GM18507 (cell line): Measurements from ENCODE around the gene CLEC18A.

Source experiments
- DNase-seq: peaks from one replicate; pipeline ENCODE4 v3.0.0; 2011; ENCODE audit warnings: low read depth; ENCODE audit not compliant: insufficient read length; ENCODE audit errors: extremely low spot score
- FAIRE-seq: peaks from 2 replicates; lab custom pipeline; 2011; peaks lifted over from hg19 to GRCh38; lab: Jason Lieb, UNC

The CLEC18A gene

DNA sequence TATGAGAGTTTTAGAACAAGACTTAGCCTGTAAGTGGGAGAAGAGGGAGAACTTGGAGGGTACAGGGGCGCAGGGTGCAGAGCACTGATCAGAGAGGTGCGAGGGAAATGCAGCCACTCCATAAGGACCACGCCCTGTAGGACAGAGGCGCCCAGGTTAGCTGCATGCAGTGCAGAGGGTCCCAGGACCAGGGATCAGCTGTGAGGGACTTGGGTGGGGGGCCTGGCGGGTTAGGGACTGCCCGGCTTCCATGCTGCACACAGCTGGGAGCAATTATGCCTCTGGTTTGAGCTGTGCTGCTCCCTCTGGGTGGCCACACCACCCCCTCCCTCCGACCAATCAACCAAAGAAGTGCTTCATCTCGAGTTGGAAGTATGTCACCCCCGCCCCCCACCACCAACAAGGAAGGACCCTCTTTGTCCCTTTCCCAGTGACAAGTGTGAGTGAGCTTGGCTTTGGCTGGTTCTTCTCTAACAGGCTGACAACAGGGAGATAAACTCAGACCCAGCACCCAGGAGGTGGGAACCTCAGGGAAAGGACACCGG is 22.2 kb upstream of the CLEC18A start:
- FAIRE-seq = no peak
- DNase-seq = no peak

DNA sequence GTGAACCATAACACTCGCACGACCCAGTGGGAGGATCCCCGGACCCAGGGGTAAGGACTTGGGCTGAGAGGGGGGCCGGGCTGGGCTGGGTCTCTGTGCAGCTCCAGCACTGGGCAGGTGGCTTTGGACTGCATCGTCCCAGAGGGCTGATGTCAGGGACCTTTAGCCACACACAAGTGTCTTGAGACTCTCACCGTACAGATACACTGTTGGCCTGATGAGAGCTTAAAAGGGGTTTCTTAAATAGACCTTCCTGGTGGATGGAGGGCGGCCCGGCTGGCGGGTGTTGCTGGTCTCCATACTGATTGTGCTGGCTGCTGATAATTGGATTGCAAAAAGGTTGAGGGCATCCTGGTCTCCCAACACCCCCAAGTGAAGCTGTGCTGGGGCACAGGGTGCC is 21.7 kb upstream of the CLEC18A start:
- DNase-seq (no peak), FAIRE-seq (no peak)

DNA sequence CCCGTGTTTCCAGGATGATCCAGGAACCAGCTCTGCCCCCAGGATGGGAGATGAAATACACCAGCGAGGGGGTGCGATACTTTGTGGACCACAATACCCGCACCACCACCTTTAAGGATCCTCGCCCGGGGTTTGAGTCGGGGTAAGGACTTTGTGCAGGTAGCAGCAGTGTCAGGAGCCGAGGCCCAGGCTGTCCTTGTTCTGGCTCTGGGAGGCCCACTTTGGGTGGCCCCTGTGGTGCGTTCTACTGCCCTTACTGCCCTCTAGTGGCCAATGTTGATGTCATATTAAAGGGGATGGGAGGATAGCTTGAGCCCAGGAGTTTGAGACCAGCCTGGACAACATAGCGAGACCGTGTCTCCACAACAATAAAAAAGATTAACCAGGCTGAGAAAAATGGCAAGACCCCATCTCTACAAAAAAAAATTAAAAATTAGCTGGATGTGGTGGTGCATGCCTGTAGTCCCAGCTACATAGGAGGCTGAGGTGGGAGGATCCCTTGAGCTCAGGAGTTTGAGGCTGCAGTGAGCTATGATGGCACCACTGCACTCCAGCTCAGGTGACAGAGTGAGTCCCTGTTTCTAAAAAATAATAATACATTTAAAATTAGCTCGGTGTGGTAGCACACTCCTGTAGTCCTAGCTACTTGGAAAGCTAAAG is 20.9 kb upstream of the CLEC18A start:
- DNase-seq (peak; percentile 59), FAIRE-seq (peak; percentile 79)

DNA sequence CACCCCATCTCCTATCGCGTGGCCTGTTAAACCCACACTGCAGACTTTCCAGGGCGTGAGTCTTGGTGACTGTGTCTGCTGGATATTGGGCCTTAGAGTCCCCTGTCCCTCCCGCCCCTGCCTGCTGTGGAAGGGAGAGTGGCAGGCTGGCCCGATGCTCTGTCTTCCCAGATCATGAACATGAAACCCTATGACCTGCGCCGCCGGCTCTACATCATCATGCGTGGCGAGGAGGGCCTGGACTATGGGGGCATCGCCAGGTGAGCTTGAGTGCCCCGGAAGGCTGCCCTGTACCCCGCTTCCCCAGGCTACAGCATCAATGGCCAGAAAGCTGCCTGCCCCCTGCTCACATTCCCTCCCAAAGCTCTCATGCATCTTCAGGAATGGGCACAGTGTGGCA is 19.5 kb upstream of the CLEC18A start:
- DNase-seq (no peak), FAIRE-seq (no peak)

DNA sequence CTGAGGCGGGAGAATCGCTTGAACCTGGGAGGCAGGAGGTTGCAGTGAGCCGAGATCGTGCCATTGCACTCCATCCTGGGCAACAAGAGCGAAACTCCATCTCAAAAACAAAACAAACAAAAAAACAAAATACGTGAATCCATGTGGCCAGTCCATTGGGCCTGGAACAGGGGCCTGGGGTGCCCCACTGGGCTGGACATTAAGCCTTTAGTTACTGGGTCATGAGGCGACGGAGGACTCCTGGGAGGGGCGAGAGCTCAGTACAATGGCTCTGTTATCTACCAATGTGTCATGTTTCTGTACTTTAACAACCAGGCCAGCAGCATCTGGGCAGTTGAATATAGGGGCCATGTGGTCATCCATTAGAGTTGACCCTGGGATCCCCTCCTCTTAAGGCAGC is 18.9 kb upstream of the CLEC18A start:
- DNase-seq (no peak), FAIRE-seq (no peak)

DNA sequence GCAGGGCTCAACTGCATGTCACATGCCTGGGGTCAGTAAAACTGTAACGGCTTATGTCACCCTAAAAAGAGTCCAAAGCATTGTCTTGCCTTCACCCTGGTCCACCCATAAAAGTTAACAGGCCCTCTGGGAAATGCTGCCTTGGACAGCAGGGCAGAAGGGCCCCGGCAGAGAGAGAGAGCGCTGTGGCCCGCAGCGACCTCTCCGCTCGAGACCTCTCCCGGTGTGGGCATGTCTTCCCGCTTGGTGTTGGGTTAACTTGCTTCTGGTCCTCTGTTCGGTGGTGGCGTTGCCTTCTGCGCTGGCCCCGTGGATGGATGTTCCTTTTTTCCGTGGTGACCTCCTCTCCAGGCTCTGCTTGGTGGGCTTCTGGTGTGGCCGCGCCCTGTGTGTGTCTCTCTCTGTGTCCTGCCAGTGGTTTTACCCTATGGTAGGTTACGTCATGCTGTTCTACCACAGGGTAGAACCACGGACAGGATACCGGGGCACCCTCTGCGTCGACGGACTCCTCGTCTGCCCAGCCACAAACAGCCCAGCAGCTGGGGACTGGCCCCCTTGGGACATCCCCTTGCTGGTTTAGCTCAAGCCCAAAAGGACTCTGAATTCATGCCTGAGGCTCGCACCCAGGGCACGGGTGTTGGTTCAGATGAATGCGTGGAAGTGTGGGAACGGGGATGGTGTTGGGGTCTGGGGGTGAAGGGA is 18.3 kb upstream of the CLEC18A start:
- no peak for DNase-seq
- no peak for FAIRE-seq

DNA sequence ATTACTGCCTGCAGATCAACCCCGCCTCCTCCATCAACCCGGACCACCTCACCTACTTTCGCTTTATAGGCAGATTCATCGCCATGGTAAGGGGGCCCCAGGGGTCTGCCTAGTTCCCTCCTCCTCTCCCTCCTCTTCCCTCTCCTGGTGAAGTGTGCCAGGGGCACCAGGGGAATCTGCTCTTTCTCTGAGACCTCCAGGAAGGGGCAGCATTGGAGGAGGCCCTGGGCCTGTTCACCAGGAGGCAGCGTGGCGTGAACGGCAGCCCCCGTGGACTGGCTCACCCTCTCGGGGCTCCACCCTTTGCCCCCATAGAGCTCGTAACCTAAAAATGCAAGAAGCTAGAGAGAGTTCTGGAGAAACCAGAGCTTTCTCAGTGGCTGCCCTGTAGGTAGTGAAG is 17.1 kb upstream of the CLEC18A start:
- DNase-seq = no peak
- no peak for FAIRE-seq

DNA sequence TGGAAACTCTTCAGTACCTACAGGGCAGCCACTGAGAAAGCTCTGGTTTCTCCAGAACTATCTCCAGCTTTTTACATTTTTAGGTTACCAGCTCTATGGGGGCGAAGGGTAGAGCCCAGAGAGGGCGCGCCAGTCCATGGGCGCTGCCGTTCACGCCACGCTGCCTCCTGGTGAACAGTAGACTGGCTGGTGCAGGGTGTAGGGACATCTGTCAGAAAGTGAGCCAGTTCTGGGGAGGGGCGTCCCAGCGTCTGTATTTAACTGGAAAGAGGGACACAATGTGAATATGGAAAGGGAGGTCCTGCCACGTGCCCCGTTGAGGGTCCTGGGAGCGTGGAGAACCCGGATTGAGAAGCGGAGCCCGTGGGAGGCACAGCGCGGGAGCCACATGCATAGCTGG is 16.4 kb upstream of the CLEC18A start:
- FAIRE-seq = no peak

DNA sequence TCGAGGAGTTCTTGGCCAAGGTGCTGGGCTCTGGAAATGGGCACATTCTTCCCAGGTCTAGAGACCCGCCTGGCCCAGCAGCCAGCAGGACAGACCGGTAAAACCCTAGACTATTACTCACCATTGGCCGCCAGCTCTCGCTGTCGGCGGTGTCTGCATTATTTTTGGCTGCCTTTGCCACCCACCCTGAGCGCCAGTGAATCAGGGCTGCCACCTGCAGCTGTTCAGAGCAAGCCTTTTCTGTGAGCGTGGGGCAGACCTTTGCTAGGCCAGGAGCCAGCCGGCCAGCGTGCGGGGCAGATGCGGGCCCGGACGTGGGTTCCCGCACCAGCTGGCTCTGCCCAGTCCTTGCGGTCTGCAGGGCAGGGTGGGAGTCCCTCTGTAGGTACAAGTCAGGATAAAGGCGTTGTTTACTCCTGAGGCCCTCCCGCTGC is 15.8 kb upstream of the CLEC18A start:
- DNase-seq (no peak), FAIRE-seq (no peak)

More for the DNA sequence above, 16.4 kb upstream of the CLEC18A start:
- no peak for DNase-seq

DNA sequence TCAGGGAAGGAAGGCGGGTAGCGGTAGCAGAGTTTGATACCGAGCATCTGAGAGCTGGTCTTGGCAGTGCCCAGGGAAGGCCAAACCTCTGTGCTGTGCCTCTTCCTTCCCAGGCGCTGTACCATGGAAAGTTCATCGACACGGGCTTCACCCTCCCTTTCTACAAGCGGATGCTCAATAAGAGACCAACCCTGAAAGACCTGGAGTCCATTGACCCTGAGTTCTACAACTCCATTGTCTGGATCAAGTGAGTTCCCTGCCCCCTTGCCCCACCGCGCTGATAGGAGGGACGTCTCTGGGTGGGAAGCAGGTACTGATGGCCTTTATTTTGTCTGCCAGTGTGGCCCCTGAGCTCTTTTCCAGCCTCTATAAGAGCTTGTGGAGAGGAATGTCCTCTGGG is 15.4 kb upstream of the CLEC18A start:
- FAIRE-seq (no peak), DNase-seq (no peak)

DNA sequence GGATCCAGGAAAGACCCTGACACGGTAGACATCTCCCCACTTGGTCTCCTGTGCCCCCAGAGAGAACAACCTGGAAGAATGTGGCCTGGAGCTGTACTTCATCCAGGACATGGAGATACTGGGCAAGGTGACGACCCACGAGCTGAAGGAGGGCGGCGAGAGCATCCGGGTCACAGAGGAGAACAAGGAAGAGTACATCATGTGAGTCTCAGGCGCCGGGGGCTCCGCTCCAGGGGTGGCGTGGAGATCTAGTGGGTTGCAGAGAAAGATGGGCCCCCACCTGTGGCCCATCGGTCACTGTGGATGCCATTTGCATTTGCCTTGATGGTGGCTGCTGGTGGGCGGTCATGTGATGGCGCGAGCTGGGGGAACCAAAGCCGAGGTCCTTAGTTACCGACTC is 14.9 kb upstream of the CLEC18A start:
- no peak for DNase-seq
- FAIRE-seq = no peak

DNA sequence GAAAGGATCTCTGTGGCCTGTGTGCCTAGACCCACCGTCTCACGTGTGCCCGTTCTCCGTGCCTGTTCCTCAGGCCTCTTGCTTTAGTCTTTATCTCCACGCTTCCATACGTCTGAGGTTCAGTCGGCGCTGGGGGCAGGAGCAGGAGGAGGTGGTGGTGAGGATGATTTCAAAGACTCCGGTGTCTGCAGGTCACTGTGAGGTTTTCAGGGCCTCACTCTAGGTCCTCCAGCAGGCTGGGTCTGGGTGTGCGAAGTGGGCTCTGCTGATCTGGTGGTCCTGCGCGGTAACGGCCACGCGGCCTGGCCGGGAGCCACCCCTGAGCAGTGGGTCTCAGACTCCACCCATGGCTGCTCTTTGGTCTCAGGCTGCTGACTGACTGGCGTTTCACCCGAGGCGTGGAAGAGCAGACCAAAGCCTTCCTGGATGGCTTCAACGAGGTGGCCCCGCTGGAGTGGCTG is 14.4 kb upstream of the CLEC18A start:
- DNase-seq = no peak
- no peak for FAIRE-seq

DNA sequence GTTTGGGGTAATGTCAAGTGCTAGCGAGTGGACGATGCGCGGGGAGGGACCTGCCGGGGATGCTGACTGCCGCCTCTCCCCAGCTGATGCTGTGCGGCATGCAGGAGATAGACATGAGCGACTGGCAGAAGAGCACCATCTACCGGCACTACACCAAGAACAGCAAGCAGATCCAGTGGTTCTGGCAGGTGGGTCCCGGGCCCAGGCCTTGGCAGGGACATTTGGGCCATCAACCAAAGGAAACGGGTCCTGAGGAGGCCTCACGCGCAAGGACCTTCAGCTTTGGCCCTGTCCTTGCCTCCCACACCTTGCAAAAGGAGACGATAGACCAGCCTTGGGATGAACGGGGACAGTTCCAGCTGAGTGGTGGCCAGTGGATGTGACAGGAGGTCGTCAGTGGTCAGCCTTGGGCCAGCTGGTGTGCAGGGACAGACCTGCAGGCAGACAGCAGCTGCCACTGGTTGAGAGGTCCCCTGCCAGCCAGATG is 13.6 kb upstream of the CLEC18A start:
- DNase-seq = no peak

DNA sequence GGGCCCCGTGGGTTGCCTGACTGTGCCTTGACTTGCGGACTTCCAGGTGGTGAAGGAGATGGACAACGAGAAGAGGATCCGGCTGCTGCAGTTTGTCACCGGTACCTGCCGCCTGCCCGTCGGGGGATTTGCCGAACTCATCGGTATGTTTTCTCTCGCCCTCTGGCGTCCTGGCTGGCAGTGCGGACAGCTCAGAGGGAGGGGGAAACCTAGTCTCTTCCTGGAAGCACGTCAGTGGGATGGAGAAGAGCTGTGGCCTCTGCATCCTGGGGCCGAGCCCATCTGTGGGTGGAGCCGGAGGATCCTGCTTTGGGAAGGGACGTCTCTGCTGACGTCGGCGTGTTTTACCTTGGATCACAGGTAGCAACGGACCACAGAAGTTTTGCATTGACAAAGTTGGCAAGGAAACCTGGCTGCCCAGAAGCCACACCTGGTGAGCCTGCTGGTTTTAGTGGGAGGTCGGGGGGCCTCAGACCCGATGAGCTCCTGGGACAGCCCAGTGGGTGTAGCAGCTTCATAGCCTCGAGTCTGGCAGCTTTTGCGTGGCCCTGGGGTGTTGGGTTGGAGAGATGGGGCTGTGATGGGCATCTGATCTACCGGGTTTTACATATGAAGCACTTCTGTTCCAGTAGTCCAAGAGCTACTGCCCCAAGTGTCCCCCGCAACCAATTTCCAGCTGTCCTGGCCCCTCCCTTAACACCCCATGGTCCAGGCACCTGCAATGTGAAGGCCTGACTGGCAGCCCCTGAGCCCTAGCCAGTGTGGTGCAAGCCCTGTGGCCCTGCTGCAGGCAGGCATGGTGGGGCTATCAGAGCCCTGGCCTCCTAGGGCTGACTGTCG is 11.9 kb upstream of the CLEC18A start:
- FAIRE-seq (no peak), DNase-seq (no peak)

More for the DNA sequence above, 13.6 kb upstream of the CLEC18A start:
- no peak for FAIRE-seq

DNA sequence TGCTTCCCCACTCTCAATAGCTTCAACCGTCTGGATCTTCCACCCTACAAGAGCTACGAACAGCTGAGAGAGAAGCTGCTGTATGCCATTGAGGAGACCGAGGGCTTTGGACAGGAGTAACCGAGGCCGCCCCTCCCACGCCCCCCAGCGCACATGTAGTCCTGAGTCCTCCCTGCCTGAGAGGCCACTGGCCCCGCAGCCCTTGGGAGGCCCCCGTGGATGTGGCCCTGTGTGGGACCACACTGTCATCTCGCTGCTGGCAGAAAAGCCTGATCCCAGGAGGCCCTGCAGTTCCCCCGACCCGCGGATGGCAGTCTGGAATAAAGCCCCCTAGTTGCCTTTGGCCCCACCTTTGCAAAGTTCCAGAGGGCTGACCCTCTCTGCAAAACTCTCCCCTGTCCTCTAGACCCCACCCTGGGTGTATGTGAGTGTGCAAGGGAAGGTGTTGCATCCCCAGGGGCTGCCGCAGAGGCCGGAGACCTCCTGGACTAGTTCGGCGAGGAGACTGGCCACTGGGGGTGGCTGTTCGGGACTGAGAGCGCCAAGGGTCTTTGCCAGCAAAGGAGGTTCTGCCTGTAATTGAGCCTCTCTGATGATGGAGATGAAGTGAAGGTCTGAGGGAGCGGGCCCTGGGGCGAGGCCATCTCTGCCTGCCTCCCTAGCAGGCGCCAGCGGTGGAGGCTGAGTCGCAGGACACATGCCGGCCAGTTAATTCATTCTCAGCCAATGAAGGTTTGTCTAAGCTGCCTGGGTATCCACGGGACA is 11.1 kb upstream of the CLEC18A start:
- DNase-seq (no peak), FAIRE-seq (no peak)

DNA sequence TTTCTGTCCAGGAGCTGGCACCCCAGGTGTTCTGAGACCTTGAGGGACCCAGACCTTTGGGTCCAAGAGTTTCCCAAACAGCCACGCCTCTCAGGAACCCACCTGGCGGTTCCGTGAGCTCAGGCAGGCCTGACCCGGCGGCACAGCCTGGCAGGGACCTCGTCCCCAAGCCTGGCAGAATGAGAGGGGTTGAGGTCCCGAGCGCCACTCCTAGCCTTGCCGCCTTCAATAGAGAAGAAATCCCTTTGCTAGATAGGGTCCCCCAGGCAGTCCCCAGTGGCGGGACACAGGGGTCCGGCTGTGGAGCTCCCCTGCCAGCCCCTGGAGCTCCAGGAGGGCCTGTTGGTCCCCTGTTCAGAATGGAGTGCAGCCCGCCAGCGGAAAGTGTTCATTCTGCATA is 10.5 kb upstream of the CLEC18A start:
- FAIRE-seq (no peak), DNase-seq (no peak)

DNA sequence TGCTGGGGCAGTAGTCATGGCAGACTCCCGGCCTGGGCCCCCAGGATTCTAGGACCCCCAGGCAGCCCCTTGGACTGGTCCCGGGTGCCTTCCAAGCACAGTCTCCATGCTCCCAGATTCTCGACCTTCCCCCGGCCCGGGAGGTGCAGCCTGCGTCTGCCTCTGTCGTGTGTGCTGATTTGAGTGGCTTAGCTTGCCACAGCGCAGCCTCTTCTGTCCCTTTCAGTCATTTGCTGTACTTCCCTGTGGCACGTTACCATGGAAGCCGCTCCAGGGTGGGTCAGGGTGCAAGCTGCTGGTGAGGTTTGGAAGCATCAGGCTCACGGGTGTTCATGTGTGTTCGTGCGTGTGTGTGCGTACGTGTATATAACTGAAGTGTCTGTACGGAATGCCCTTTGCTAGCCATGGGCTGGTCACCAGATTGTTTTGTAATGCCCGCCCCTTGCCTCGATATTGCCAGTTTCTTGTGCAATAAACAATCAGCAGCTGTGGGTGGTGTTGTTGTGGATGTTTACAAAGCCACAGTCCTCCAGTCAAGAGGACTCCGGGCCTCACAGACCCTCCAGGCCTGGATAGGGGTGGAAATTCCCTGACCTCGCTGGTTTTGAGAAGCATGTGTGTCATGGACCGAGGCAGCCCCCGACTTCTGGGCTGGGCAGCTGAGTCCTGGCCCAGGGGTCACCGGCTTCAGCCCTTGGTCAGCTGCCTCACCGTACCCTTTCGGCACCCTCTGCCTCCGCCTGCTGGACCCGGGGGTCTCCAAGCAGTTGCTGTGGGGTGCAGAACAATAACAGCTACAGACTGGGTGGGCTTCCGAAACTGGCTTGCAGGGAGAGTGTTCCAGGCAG is 9.7 kb upstream of the CLEC18A start:
- DNase-seq (no peak), FAIRE-seq (no peak)

DNA sequence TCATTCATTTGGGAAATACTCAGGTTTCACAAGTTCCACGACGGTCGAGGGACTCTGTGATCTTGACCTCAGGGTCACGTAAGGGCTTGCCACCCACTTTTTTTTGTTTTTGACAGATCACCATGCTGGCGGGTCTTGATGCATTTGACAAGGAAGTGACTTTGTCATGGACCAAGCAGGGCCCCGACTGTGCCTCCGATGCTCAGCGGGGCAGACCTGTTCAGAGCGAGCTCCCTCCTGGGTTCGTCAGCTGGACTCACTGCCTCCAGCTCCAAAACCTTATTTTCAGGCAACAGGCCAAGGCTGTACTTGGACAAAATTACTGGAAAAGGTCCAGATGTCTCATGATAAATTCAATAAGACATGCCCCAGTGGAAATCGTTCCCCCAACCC is 9.0 kb upstream of the CLEC18A start:
- FAIRE-seq = no peak
- DNase-seq = no peak
